Tibial nerve (tissue), 4 donors: ENCODE results near the gene LRRN2. TPM values are rescaled to one million over a fixed set of nuclear protein-coding genes. Genes with fewer than 3 reads are reported as not detected.
"Not testable (repeated sequence)": the region's sequence is repeated elsewhere in the genome, so short reads cannot be mapped to it uniquely, and the experiment has no call there.

Source experiments
- DNase-seq, 2 donors: peaks; one replicate each; pipeline ENCODE4 v3.0.0-alpha.2; 2019; ENCODE audit warnings: low spot score in 2 of 2
- H3K27ac ChIP-seq, 4 donors: fragments of 200-600 bp; sonication (generic) in 3 of 4; one replicate each; pipeline ENCODE4 v1.5.1; 2017 to 2019; ENCODE audit warnings: mild to moderate bottlenecking in 1 of 4
- H3K27me3 ChIP-seq, 2 donors: fragments of 200-600 bp; sonication (generic) in 1 of 2; one replicate each; pipeline versions ENCODE4 v1.5.1 to v1.6.0; 2017 to 2019
- H3K36me3 ChIP-seq, 3 donors: fragments of 200-600 bp; sonication (generic); one replicate each; pipeline ENCODE4 v1.5.1; 2018 to 2019
- H3K4me1 ChIP-seq, 4 donors: fragments of 200-600 bp; sonication (generic) in 3 of 4; one replicate each; pipeline ENCODE4 v1.5.1; 2017 to 2019
- H3K4me3 ChIP-seq, 4 donors: fragments of 200-600 bp; sonication (generic) in 3 of 4; one replicate each; pipeline ENCODE4 v1.5.1; 2017 to 2019; ENCODE audit warnings: mild to moderate bottlenecking in 1 of 4, moderate library complexity in 1 of 4
- H3K9me3 ChIP-seq, 4 donors: fragments of 200-600 bp; sonication (generic) in 3 of 4; one replicate each; pipeline ENCODE4 v1.5.1; 2017 to 2019
- EP300 ChIP-seq, 2 donors: sonication (generic); formaldehyde crosslinking; IDR thresholded peaks; one replicate each; pipeline ENCODE4 v1.6.1; 2017; ENCODE audit warnings: antibody characterized with exemption in 2 of 2, mild to moderate bottlenecking in 1 of 2
- POLR2A ChIP-seq, 2 donors: fragments of 450-650 bp; IDR thresholded peaks; one replicate each; pipeline ENCODE4 v1.6.1; 2017; ENCODE audit warnings: antibody characterized with exemption in 2 of 2, mild to moderate bottlenecking in 2 of 2, moderate library complexity in 2 of 2
- WGBS, 2 donors: methylation state at CpG; one replicate each; pipeline ENCODE4 v1.1.5; 2018; 5-methylcytosine and 5-hydroxymethylcytosine counted together
- total RNA-seq, 4 donors: library from RNA; depleted of rRNA; stranded (reverse); fragments of >200 nt; gene quantifications; one replicate each; pipeline ENCODE4 v1.1.0, GENCODE V29; 2016
- TF ChIP-seq, protein P1 (sequence below), 5 experiments: fragments of 200-600 bp in 3 of 5; fragments of 450-650 bp in 2 of 5; sonication (generic) in 3 of 5; IDR thresholded peaks; one replicate each; pipeline ENCODE4 v1.5.1; 2016 to 2019; ENCODE audit warnings: antibody characterized with exemption in 5 of 5, mild to moderate bottlenecking in 3 of 5, moderate library complexity in 2 of 5

The LRRN2 gene
- total RNA-seq, 4 donors from 2014 or later = 3.6 to 22.9 (median 14.5) TPM

DNA sequence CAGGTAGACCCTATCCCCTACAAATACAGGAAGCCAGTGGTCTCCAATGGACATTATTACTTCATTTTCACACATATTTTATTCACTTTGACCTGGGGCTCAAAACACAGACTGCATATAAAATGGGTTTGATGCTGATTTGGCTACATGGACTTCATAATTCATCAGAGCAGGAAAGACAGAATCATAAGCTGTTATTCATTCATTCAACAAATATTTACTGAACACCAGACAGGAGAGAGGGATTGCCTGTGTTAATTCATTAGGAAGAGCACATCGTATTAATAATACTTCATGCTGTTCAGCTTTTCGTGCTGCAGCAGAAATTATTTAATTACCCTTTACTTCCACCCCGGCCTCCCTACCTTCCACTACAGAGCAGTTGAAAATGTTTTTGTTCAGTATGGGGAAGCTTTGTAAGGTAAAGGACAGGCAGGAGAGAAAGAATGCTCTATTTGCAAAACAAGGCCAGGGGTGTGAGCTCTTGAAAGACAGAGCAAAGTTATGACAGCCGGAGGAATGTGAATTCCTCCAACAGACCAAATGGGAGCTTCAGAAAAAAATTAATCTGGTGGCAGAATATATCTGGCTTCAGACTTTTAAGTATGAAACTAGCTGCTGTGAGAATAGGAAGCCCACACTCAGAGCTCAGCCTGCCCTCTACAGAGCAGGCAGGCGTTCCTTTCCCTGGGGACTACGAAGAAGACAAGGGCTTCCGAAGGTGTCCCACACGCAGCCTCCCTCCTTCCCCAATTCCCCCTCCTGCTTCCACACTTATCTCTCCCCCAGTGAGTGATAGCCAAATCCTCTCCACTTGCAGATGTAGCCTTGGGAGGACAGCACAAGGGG lies 111.3 kb downstream of the LRRN2 start:
- Histone ChIP-seq H3K27me3 (no peaks in the 10 kb centered on the region), H3K36me3 (peaks cover 0 to 42% (median 0%) of the 10 kb centered on the region in 3 donors), H3K27ac (no peak overlapping the region), H3K9me3 (no peaks in the 10 kb centered on the region), H3K4me1 (peaks cover 0 to 18% (median 3%) of the 10 kb centered on the region in 4 donors), H3K4me3 (no peak overlapping the region)
- 56 to 63% methylated on average over 8 of the region's 8 CpGs for WGBS, 2 donors
- DNase-seq = no peak
- TF ChIP-seq, protein P1, sequence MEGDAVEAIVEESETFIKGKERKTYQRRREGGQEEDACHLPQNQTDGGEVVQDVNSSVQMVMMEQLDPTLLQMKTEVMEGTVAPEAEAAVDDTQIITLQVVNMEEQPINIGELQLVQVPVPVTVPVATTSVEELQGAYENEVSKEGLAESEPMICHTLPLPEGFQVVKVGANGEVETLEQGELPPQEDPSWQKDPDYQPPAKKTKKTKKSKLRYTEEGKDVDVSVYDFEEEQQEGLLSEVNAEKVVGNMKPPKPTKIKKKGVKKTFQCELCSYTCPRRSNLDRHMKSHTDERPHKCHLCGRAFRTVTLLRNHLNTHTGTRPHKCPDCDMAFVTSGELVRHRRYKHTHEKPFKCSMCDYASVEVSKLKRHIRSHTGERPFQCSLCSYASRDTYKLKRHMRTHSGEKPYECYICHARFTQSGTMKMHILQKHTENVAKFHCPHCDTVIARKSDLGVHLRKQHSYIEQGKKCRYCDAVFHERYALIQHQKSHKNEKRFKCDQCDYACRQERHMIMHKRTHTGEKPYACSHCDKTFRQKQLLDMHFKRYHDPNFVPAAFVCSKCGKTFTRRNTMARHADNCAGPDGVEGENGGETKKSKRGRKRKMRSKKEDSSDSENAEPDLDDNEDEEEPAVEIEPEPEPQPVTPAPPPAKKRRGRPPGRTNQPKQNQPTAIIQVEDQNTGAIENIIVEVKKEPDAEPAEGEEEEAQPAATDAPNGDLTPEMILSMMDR (IDR thresholded peaks at IDR 0.05) = no peak
- TF ChIP-seq POLR2A (IDR thresholded peaks at IDR 0.05) (no peak), EP300 (IDR thresholded peaks at IDR 0.05) (no peak)

DNA sequence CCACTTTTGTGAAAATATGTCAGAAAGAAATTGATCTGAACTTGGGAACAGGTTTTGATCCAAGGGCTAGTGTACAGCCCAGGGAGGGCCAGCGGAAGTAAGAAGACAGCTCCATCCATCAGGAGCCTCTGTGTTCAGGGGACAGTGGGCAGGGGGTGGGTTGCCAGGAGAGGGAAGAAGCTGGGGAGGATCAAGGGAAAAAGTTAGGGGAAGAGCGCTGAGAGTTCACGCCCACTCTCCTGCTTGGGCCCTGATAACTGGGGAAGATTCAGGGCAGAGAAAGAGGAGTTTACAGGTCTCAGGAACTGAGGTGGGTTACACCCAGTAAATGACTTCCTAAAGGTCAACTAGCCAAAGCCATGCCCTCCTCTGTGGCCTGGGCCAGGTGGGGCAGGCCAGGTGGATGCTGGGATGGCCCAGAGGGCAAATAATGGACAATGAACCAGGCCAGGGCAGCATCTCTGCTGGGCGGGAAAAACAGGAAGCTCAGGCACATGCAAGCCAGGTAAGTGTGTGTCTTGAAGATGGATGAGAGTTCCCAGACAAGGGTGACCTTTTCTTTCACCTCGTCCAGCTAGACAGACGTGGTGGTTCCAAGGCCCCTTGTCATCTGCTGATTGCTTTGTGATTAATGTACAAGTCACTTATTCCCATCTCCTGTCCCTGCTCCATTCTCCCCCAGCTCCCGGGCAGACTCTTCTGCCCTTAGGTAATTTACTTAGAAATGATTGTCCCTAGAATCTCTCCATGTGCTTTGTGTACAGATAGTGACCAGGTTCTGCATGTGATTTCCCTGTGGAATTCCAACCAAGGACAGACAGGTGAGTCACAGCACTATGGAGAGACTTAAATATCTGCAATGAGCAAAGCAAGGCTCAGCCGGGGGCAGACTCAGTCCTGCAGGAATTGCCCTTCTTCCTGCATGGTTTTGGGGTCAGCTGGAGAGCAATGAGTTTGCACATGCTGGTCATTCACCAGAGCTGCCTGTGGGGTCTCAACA lies 112.3 kb downstream of the LRRN2 start:
- TF ChIP-seq EP300 (IDR thresholded peaks at IDR 0.05) (no peak), POLR2A (IDR thresholded peaks at IDR 0.05) (no peak)
- TF ChIP-seq, protein P1 (IDR thresholded peaks at IDR 0.05) = no peak
- H3K4me1 ChIP-seq = peaks cover 0 to 11% (median 1%) of the 10 kb centered on the region in 4 donors
- H3K36me3 ChIP-seq = peaks cover 0 to 50% (median 0%) of the 10 kb centered on the region in 3 donors
- DNase-seq = no peak
- H3K27ac ChIP-seq = no peak overlapping the region
- no peak overlapping the region for H3K4me3 ChIP-seq
- 77 to 89% methylated on average over 8 of the region's 8 CpGs for WGBS, 2 donors
- no peaks in the 10 kb centered on the region for H3K27me3 ChIP-seq
- no peaks in the 10 kb centered on the region for H3K9me3 ChIP-seq

GRCh38 chr1:204571631-204572030 lies 113.9 kb downstream of the LRRN2 start:
- H3K9me3 ChIP-seq = no peaks in the 10 kb centered on the region
- peaks cover 0 to 8% (median 0%) of the 10 kb centered on the region in 4 donors for H3K4me1 ChIP-seq
- no peak for DNase-seq
- WGBS, 2 donors = 86 to 91% methylated on average over 4 of the region's 4 CpGs
- no peak overlapping the region for H3K4me3 ChIP-seq
- peaks cover 0 to 56% (median 0%) of the 10 kb centered on the region in 3 donors for H3K36me3 ChIP-seq
- no peaks in the 10 kb centered on the region for H3K27me3 ChIP-seq
- TF ChIP-seq POLR2A (IDR thresholded peaks at IDR 0.05) (no peak), EP300 (IDR thresholded peaks at IDR 0.05) (no peak)
- TF ChIP-seq, protein P1 (IDR thresholded peaks at IDR 0.05) = no peak
- no peak overlapping the region for H3K27ac ChIP-seq

GRCh38 chr1:204571128-204571527 lies 114.4 kb downstream of the LRRN2 start:
- Histone ChIP-seq H3K9me3 (no peaks in the 10 kb centered on the region), H3K4me1 (peaks cover 0 to 13% (median 0%) of the 10 kb centered on the region in 4 donors), H3K27ac (no peak overlapping the region), H3K4me3 (no peak overlapping the region), H3K27me3 (no peaks in the 10 kb centered on the region), H3K36me3 (peaks cover 0 to 56% (median 0%) of the 10 kb centered on the region in 3 donors)
- no peak for DNase-seq
- TF ChIP-seq POLR2A (IDR thresholded peaks at IDR 0.05) = no peak
- no peak for TF ChIP-seq EP300 (IDR thresholded peaks at IDR 0.05)
- TF ChIP-seq, protein P1 (IDR thresholded peaks at IDR 0.05) = no peak
- WGBS, 2 donors = 88 to 91% methylated on average over 2 of the region's 2 CpGs

DNA sequence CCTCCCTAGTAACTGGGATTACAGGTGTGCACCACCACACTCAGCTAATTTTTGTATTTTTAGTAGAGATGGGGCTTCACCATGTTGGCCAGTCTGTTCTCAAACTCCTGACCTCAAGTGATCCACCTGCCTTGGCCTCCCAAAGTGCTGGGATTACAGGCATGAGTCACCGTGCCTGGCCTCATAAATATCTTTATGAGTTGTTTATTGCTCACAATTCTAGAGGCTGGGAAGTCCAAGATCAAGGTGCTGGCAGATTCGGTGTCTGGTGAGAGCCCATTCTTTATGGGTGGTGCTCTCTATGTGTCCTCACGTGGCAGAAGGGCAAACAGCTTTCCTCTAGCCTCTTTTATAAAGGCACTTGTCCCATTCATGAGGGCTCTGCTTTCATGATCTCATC lies 115.5 kb downstream of the LRRN2 start:
- DNase-seq, H3K9me3 ChIP-seq, H3K27me3 ChIP-seq, H3K27ac ChIP-seq, H3K4me3 ChIP-seq: not testable (repeated sequence)
- H3K36me3 ChIP-seq = peaks cover 0 to 56% (median 0%) of the 10 kb centered on the region in 3 donors
- 52 to 66% methylated on average over 3 of the region's 3 CpGs for WGBS, 2 donors
- peaks cover 0 to 19% (median 0%) of the 10 kb centered on the region in 4 donors for H3K4me1 ChIP-seq
